GM10248 (cell line): ENCODE data around the gene CENPU.
"Not testable (repeated sequence)": the region's sequence is repeated elsewhere in the genome, so short reads cannot be mapped to it uniquely, and the experiment has no call there.

Experiments used
- CTCF ChIA-PET: fragments of 300-600 bp; sonication (Branson Sonifier 250); formaldehyde crosslinking; extraction: SDS; loops from one replicate; lab custom pipeline; 2021; ENCODE audit warnings: antibody characterized with exemption; lab: Yijun Ruan, JAX
- POLR2A ChIA-PET: fragments of 350-650 bp; sonication (Branson Sonifier 250); formaldehyde crosslinking; extraction: SDS; loops from one replicate; lab custom pipeline; 2020; ENCODE audit warnings: antibody characterized with exemption; lab: Yijun Ruan, JAX
- DNase-seq: peaks from one replicate; pipeline ENCODE4 v3.0.0; 2012; ENCODE audit errors: extremely low spot score
- CTCF ChIP-seq: IDR thresholded peaks from 2 replicates; pipeline ENCODE4 v1.5.1; 2012; ENCODE audit warnings: mild to moderate bottlenecking, low read depth; ENCODE audit errors: extremely low read depth, missing control alignments, control extremely low read depth

CENPU gene

GRCh38 chr4:184745831-184746795, 12.2 kb upstream of the CENPU start:
- TF ChIP-seq CTCF: peak; percentile 73
- peak; percentile 82 for DNase-seq
- CTCF ChIA-PET: interaction anchor here (0.6 to 3.0 kb wide), 46 partner anchors 8 to 1048 kb away, joined by 3 to 32 read pairs (median 3); partner anchors contain the start of gene CENPU
- POLR2A ChIA-PET: no interaction called here

- DNase-seq: no peak
- CTCF ChIA-PET: interaction anchor here (1.5 kb wide), 1 partner anchor 351 kb away, joined by 4 read pairs; no protein-coding TSS in a partner anchor
- POLR2A ChIA-PET: no interaction called here
- TF ChIP-seq CTCF: no peak
Observed at GRCh38 chr4:184744236-184744635, 10.3 kb upstream of the CENPU start.

- POLR2A ChIA-PET: no interaction called here
- DNase-seq: no peak
- TF ChIP-seq CTCF: no peak
Observed at GRCh38 chr4:184743650-184744049, 9.8 kb upstream of the CENPU start.

GRCh38 chr4:184741651-184742050, 7.8 kb upstream of the CENPU start:
- DNase-seq, POLR2A ChIA-PET: not testable (repeated sequence)
- CTCF ChIA-PET: interaction anchor here (1.0 to 2.5 kb wide), 3 partner anchors 67 to 354 kb away, joined by 3 to 6 read pairs (median 4); no protein-coding TSS in a partner anchor

More at GRCh38 chr4:184743650-184744049, 9.8 kb upstream of the CENPU start:
- CTCF ChIA-PET: interaction anchor here (0.9 to 1.5 kb wide), 2 partner anchors 352 to 912 kb away, joined by 3 to 4 read pairs; no protein-coding TSS in a partner anchor

- TF ChIP-seq CTCF: no peak
- POLR2A ChIA-PET: no interaction called here
- no peak for DNase-seq
- CTCF ChIA-PET: interaction anchor here (1.1 to 2.5 kb wide), 3 partner anchors 10 to 355 kb away, joined by 3 to 6 read pairs (median 6); no protein-coding TSS in a partner anchor
Observed at GRCh38 chr4:184740980-184741391, 7.1 kb upstream of the CENPU start.

GRCh38 chr4:184739575-184739974, 5.7 kb upstream of the CENPU start:
- POLR2A ChIA-PET, DNase-seq: not testable (repeated sequence)
- CTCF ChIA-PET: interaction anchor here (1.7 kb wide), 1 partner anchor 11 kb away, joined by 6 read pairs; no protein-coding TSS in a partner anchor

GRCh38 chr4:184734758-184735157, 862 bp upstream of the CENPU start:
- no peak for DNase-seq
- CTCF ChIA-PET: interaction anchor here (0.9 to 3.6 kb wide), 5 partner anchors 12 to 471 kb away, joined by 4 to 32 read pairs (median 8); no protein-coding TSS in a partner anchor
- TF ChIP-seq CTCF: no peak
- POLR2A ChIA-PET: interaction anchor here (0.7 to 2.4 kb wide), 2 partner anchors 86 to 116 kb away, joined by 3 to 15 read pairs; partner anchors contain the start of genes CASP3 and PRIMPOL
